ENCODE results near the gene TRAK2.
A peak's percentile ranks its signal among the peaks of the same experiment; 100 is the strongest.
"Not testable (repeated sequence)": the region's sequence is repeated elsewhere in the genome, so short reads cannot be mapped to it uniquely, and the experiment has no call there.

TRAK2 gene

DNA sequence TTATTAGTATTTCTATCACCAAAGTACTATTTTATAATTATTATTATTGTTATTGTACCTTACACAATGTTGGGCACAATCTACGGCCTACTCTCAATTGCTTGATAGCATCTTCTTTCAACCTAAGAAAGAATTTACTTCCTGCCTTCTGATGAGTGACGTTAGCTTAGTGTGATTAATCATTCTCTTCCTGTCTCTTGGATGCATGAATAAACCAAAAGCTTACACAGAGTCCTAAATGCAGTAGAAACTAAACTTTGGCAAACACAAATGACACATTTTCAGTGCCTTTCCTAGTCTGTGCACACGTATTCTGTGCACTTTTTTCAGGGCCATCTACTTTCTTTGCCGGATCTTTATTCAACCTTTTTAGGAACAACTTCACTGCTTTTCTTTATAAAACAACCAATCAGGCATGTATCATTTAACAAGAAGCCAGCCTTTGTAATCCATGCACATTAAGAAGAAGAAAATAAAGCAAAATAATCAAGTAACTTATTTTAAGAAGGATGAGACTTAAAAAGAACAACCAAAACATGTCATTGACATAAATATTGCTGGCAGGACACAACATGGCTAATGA, 19.1 kb downstream of the TRAK2 start:
- Histone ChIP-seq H3K4me1 (ENCODE audit: insufficient read depth, low read length) (peaks cover 7% of the 10 kb centered on the region), H3K79me2 (ENCODE audit: insufficient read depth, low read length) (no peaks in the 10 kb centered on the region), H3K9ac (ENCODE audit: low read depth, low read length) (no peak overlapping the region), H3K36me3 (ENCODE audit: insufficient read depth, low read length) (no peaks in the 10 kb centered on the region), H3K4me3 (ENCODE audit: low read depth in 1 of 2, low read length in 2 of 2) (no peak overlapping the region), H3K27ac (ENCODE audit: low read length) (no peak overlapping the region), H3K9me3 (ENCODE audit: insufficient read depth, low read length, severe bottlenecking) (no peaks in the 10 kb centered on the region), H3K27me3 (ENCODE audit: insufficient read depth, low read length, poor library complexity) (no peaks in the 10 kb centered on the region), H3K4me2 (ENCODE audit: insufficient read depth, low read length) (no peak overlapping the region), H4K20me1 (ENCODE audit: insufficient read depth, low read length) (no peaks in the 10 kb centered on the region), H2AFZ (ENCODE audit: low read depth, low read length) (no peak overlapping the region)
- TF ChIP-seq, protein P1, sequence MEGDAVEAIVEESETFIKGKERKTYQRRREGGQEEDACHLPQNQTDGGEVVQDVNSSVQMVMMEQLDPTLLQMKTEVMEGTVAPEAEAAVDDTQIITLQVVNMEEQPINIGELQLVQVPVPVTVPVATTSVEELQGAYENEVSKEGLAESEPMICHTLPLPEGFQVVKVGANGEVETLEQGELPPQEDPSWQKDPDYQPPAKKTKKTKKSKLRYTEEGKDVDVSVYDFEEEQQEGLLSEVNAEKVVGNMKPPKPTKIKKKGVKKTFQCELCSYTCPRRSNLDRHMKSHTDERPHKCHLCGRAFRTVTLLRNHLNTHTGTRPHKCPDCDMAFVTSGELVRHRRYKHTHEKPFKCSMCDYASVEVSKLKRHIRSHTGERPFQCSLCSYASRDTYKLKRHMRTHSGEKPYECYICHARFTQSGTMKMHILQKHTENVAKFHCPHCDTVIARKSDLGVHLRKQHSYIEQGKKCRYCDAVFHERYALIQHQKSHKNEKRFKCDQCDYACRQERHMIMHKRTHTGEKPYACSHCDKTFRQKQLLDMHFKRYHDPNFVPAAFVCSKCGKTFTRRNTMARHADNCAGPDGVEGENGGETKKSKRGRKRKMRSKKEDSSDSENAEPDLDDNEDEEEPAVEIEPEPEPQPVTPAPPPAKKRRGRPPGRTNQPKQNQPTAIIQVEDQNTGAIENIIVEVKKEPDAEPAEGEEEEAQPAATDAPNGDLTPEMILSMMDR (IDR thresholded peaks at IDR 0.05; ENCODE audit: borderline replicate concordance, extremely low read depth, low read length, poor library complexity, severe bottlenecking), result no peak
- TF ChIP-seq EZH2 (IDR thresholded peaks at IDR 0.05; ENCODE audit: borderline replicate concordance, low read depth, low read length, severe bottlenecking), result no peak
- DNase-seq (no peak), ATAC-seq (ENCODE audit: insufficient read depth, low read depth) (peak; percentile 78)

DNA sequence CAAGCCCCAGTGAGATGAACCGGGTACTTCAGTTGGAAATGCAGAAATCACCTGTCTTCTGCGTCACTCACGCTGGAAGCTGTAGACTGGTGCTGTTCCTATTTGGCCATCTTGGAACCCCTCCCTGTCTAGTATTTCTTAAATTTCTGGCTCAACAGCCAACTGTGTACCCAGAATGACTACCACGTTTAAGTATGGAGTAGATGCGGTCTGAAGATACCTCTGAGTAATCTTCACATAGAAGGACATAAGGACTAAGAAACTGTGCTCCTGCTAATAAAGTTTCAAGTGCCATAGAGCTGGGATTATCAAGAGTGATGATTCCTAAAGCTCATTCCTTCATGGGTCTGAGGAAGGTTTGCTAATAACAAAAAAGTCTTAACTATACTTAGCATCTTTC, 20.4 kb downstream of the TRAK2 start:
- Histone ChIP-seq H2AFZ (ENCODE audit: low read depth, low read length) (no peak overlapping the region), H3K27ac (ENCODE audit: low read length) (no peak overlapping the region), H3K4me1 (ENCODE audit: insufficient read depth, low read length) (peaks cover 7% of the 10 kb centered on the region), H3K79me2 (ENCODE audit: insufficient read depth, low read length) (no peaks in the 10 kb centered on the region), H3K27me3 (ENCODE audit: insufficient read depth, low read length, poor library complexity) (no peaks in the 10 kb centered on the region), H3K9me3 (ENCODE audit: insufficient read depth, low read length, severe bottlenecking) (no peaks in the 10 kb centered on the region), H3K36me3 (ENCODE audit: insufficient read depth, low read length) (no peaks in the 10 kb centered on the region), H3K4me2 (ENCODE audit: insufficient read depth, low read length) (no peak overlapping the region), H4K20me1 (ENCODE audit: insufficient read depth, low read length) (no peaks in the 10 kb centered on the region), H3K4me3 (ENCODE audit: low read depth in 1 of 2, low read length in 2 of 2) (no peak overlapping the region), H3K9ac (ENCODE audit: low read depth, low read length) (no peak overlapping the region)
- no peak for TF ChIP-seq EZH2 (IDR thresholded peaks at IDR 0.05; ENCODE audit: borderline replicate concordance, low read depth, low read length, severe bottlenecking)
- TF ChIP-seq, protein P1 (IDR thresholded peaks at IDR 0.05; ENCODE audit: borderline replicate concordance, extremely low read depth, low read length, poor library complexity, severe bottlenecking), result no peak
- ATAC-seq (ENCODE audit: insufficient read depth, low read depth) (no peak), DNase-seq (no peak)

DNA sequence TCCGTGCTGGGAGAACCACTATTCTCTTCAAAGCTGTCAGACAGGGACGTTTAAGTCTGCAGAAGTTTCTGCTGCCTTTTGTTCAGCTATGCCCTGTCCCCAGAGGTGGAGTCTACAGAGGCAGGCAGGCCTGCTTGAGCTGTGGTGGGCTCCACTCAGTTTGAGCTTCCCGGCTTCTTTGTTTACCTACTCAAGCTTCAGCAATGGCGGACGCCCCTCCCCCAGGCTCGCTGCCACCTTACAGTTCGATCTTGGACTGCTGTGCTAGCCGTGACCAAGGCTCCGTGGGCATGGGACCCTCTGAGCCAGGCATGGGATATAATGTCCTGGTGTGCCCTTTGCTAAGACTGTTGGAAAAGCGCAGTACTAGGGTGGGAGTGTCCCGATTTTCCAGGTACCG, 20.9 kb downstream of the TRAK2 start:
- not testable (repeated sequence) for DNase-seq; H2AFZ ChIP-seq (ENCODE audit: low read depth, low read length); H3K27ac ChIP-seq (ENCODE audit: low read length); H3K36me3 ChIP-seq (ENCODE audit: insufficient read depth, low read length); H3K9me3 ChIP-seq (ENCODE audit: insufficient read depth, low read length, severe bottlenecking); ATAC-seq (ENCODE audit: insufficient read depth, low read depth); H3K27me3 ChIP-seq (ENCODE audit: insufficient read depth, low read length, poor library complexity); H4K20me1 ChIP-seq (ENCODE audit: insufficient read depth, low read length); H3K4me1 ChIP-seq (ENCODE audit: insufficient read depth, low read length); H3K9ac ChIP-seq (ENCODE audit: low read depth, low read length); H3K79me2 ChIP-seq (ENCODE audit: insufficient read depth, low read length); H3K4me2 ChIP-seq (ENCODE audit: insufficient read depth, low read length); H3K4me3 ChIP-seq (ENCODE audit: low read depth in 1 of 2, low read length in 2 of 2)

DNA sequence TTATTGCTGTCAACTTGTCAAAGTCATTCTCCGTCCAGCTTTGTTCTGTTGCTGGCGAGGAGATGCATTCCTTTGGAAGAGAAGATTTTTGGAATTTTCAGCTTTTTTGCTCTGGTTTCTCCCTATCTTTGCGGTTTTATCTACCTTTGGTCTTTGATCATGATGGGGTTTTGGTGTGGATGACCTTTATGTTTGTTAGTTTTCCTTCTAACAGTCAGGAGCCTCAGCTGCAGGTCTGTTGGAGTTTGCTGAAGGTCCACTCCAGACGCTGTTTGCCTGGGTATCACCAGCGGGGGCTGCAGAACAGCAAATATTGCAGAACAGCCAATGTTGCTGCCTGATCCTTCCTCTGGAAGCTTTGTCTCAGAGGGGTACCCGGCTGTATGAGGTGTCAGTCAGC, 21.4 kb downstream of the TRAK2 start:
- H3K9ac ChIP-seq (ENCODE audit: low read depth, low read length); H3K79me2 ChIP-seq (ENCODE audit: insufficient read depth, low read length); ATAC-seq (ENCODE audit: insufficient read depth, low read depth); DNase-seq; H4K20me1 ChIP-seq (ENCODE audit: insufficient read depth, low read length); H3K4me1 ChIP-seq (ENCODE audit: insufficient read depth, low read length); H3K9me3 ChIP-seq (ENCODE audit: insufficient read depth, low read length, severe bottlenecking); H3K4me3 ChIP-seq (ENCODE audit: low read depth in 1 of 2, low read length in 2 of 2); H2AFZ ChIP-seq (ENCODE audit: low read depth, low read length); H3K27ac ChIP-seq (ENCODE audit: low read length); H3K4me2 ChIP-seq (ENCODE audit: insufficient read depth, low read length); H3K27me3 ChIP-seq (ENCODE audit: insufficient read depth, low read length, poor library complexity); H3K36me3 ChIP-seq (ENCODE audit: insufficient read depth, low read length): not testable (repeated sequence)

DNA sequence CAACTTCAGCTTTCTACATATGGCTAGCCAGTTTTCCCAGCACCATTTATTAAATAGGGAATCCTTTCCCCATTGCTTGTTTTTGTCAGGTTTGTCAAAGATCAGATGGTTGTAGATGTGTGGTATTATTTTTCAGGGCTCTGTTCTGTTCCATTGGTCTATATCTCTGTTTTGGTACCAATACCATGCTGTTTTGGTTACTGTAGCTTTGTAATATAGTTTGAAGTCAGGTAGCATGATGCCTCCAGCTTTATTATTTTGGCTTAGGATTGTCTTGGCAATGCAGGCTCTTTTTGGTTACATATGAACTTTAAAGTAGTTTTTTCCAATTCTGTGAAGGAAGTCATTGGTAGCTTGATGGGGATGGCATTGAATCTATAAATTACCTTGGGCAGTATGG, 22.9 kb downstream of the TRAK2 start:
- H2AFZ ChIP-seq (ENCODE audit: low read depth, low read length); H3K4me3 ChIP-seq (ENCODE audit: low read depth in 1 of 2, low read length in 2 of 2); H4K20me1 ChIP-seq (ENCODE audit: insufficient read depth, low read length); H3K79me2 ChIP-seq (ENCODE audit: insufficient read depth, low read length); H3K4me1 ChIP-seq (ENCODE audit: insufficient read depth, low read length); ATAC-seq (ENCODE audit: insufficient read depth, low read depth); H3K27me3 ChIP-seq (ENCODE audit: insufficient read depth, low read length, poor library complexity); H3K9me3 ChIP-seq (ENCODE audit: insufficient read depth, low read length, severe bottlenecking); H3K36me3 ChIP-seq (ENCODE audit: insufficient read depth, low read length); DNase-seq; H3K9ac ChIP-seq (ENCODE audit: low read depth, low read length); H3K4me2 ChIP-seq (ENCODE audit: insufficient read depth, low read length); H3K27ac ChIP-seq (ENCODE audit: low read length): not testable (repeated sequence)
